OCI-M1 (cell line): Measurements from ENCODE around the gene LAMA2.
"Not testable (repeated sequence)": the region's sequence is repeated elsewhere in the genome, so short reads cannot be mapped to it uniquely, and the experiment has no call there.

Experiments
- DNase-seq: peaks from one replicate; lab custom pipeline; 2025; lab: John Stamatoyannopoulos, UW

LAMA2 gene

DNA sequence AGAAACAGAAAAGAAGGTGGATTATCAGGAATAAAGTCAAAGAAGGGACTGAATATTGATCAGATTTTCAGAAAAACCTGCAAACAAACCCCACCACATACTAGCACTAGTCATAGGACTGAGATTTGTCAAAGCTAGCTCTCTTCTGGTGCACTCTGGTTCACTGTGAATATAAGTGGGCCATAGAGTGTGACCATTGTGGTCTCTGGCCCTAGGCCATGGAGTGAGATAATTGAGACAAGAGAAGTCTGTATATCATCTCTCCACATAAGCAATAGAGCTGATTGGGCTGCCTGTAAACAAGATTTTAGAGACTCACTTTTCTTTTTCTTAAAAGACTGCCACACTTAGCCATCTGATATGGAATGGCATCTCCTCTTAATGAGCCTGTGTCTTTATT is 247.2 kb downstream of the LAMA2 start:
- no peak for DNase-seq

DNA sequence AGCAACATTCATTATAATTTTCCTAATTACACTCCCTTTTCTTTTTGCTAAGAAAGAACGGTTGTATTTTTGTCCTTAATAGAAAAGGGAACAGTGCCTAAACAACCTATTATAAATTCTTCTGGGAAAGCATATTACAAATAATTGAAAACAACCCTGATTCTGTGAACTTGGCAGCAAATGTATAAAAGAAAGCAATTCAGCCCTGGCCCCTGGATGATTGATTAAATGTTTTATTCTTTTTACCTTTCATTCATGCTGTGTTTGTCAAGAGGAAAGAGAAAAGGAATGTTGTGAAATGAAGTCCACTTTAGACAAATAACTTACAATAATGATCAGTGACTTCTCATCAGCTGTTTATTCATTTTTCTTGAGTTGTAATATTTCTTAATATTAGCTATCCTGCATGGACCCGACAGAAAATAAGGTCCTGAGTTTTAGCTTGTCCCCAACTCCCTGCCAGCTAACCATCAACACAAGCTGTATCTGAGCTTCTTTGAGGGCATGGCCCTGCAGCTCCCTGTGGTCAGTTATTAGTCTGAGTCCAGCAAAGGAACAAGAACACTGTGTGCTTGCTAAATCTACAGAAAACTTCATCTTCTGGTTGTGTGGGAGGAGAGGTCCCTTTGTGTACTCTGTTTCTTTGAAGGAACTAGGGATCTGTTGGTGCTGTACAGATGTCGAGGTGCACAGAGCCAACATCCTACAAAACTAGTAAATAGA is 248.2 kb downstream of the LAMA2 start:
- DNase-seq = no peak

DNA sequence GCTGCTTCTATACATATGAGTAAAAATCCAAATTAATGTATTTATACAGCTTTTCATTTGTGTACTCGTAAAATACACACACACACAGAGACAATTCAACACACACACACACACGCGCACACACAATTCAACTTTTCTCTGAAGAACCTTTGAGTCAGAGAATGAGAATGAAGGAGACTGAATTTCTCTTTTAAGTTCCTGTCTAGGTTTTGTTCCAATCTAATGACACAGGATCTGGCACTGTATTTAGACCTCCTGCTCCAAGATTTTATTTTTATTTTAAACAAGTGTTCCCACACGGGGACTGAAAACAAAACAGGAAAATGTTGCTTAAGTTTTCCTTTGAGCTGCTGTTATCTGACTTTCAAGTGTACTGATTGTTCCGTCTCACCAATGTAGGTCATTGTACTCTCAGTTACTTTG is 250.8 kb downstream of the LAMA2 start:
- DNase-seq = no peak

DNA sequence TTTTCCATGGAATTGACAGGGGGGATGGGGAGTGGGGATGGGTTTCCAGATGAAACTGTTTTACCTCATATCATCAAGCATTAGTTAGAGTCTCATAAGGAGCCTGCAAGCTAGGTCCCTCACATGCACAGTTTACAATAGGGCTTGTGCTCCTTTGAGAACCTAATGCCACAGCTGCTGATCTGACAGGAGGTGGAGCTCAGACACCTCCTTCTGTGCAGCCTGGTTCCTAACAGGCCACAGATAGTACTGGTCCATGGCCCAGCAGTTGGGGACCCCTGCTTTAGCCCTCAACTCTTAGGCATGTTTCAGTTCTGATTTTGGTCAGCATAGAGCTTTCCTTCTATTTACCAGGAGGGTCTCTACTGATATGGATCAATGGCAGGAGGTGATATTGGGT is 251.6 kb downstream of the LAMA2 start:
- no peak for DNase-seq

DNA sequence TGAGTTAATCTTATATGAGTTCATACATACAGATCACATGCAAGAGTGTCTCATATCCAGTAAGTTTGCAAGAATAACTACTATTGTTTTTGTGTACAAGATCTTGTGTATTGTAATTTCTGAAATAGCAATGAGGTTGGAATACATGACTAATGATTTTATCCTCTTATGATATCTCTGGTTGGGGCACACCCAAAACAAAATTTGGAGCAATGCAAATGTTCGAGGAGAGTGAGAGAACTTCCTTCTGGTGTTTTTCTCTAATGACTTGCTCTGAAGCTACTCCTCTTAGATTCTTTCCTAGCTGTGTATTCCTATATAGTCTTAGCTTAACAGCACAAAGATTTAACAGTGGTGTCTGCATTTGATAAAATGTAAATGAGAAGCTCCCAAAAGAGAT is 252.5 kb downstream of the LAMA2 start:
- no peak for DNase-seq

DNA sequence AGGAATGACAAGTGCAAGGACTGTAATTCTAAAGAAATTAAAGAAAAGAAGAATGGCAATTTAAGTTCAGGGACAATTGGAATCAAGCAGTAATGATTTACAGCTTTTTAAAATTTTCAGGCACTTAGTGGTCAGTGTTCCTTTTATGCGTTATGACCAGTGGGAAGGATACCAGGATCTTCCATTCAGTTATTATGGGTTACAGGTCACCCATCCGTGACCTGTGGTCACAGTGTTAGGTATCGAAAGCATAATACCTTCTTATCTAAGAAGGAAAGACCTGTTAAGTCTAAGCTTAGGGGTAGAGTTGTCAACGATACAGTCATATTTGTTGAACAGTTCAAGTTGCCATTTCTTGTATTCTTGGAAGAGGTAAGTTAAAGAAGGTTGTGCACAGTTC is 253.8 kb downstream of the LAMA2 start:
- DNase-seq = no peak

DNA sequence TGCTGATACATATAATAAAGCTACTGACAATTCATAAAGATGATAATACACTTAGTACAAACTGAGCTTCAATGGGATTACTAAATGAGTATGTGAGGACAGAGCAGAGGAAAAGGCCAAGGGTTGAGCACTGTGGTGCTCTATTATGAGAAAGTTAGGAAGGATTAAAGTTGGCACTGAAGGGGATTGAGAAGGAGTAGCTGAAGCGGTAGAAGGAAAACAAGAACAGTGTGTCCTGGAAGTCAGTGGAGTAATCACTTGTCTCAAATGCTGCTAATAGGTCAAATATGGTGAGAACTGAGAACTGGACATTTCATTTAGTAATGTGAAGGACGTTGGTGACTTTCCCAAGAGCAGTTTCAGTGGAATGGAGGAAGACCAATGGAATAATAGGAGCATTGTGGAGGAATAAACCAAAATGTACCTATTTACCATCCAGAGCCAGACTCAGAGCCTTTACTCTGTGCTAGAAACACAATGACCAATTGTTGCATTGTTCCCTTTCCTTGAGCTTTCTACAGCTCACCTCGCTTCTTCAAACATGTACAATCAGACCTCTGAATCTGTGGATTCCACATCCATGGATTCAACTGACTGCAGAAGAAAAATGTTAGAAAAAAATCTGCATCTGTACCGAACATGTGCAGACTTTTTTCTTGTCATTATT is 255.9 kb downstream of the LAMA2 start:
- DNase-seq = no peak

DNA sequence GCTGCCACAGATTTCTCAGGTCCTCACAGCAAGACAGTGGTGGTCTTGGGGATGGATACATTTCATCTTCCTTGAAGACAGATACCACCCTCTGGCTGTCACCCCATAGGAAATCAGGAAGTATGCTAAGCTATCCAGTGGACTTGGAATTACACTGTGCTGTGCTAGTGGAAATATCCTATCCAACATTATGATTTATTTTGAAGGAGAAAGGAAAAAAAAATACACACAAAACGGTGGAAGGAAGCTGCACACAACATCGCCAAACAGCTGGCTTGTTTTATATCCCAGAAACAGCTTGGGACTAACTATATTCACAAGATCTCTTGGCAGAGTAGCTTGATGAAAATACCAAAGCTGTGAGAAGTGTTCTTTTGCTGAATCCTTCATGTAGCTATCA is 257.6 kb downstream of the LAMA2 start:
- DNase-seq = no peak

DNA sequence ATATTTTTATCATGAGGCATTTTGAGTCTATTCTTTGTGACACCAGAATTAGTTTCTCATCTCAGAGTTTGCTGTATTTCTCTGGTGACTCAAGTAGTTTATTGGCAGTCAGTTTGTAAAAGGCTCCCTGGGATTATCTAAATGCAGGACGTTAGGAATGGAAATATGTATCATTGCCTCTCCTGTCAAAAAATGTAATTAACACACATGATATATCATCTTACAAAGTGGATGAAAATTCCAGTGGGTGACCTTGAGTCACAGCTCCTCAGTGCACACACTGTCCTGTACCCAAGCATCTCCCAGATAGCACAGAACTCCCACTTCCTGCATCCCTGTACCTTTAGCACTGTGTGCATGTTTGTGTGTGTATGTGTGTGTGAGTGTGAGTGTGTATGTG is 258.6 kb downstream of the LAMA2 start:
- DNase-seq = no peak

DNA sequence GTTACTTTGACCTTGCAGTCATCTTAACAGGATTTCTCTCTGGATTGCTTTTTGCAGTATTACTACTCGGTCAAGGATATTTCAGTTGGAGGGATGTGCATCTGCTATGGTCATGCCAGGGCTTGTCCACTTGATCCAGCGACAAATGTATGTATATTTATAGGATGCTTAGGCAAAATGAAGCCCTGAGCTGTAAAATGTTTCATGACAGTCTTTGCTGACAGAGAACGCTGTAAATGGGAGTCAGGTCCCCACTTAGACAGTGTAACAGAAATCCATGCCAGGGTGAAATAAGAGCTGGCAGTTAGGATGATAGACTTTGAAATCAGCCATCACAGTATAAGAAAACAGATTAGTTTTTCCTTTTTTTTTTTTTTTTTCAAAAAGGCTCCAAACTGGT is 264.0 kb downstream of the LAMA2 start:
- DNase-seq = no peak

DNA sequence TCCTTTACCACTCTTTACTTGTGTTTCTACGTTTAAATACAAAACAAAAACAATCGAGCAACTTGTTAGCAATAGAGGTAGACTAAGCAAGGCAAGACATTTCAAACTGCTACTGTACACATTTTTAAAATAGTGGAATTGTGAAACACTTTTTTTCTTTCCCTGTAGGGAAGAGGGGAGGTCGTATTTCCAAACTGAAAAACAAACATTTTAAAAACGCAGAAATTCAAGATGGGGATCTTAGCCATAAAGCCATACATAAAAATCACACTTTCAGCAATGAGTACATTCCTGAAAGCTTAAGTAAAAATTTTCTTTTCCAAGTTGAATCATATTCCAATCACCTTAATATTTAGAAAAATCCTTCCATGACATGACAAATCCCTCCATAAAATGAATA is 267.6 kb downstream of the LAMA2 start:
- DNase-seq = no peak

DNA sequence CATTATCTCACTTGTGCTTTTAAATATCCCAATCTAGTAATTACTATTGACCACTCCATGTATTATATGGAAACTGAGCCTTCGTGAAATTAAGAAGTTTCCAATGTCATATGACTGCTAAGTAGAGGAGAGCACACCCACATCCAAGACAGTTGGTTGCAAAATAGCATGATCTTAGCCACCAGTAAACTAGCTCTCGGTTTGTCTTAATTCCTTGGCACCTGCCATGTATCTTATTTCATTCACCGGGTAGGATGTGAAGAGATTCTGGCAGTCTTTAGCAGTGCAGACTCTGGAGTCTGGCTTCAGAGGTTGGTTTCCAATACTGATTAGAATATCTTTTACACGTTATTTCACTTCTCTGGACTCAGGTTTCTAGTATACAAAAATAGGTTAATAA is 270.3 kb downstream of the LAMA2 start:
- no peak for DNase-seq

DNA sequence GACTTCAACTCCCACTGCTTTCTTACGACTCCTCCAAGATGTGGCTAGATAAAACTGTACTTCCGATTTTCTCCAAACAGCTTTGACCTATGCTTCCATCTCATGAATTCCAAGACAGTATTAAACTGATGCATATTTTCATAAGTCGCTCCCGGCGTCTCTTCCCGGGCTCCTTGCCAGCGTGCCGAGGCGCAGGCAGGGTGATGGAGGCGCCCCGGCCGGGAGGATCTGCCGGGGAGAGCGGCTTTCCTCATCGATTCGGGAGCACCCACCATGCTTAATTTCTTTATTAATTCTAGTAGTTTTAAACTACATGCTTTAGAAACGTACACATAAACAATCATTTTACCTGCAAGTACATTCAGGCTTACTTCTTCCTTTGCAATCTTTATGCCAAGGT is 276.3 kb downstream of the LAMA2 start:
- DNase-seq = not testable (repeated sequence)

DNA sequence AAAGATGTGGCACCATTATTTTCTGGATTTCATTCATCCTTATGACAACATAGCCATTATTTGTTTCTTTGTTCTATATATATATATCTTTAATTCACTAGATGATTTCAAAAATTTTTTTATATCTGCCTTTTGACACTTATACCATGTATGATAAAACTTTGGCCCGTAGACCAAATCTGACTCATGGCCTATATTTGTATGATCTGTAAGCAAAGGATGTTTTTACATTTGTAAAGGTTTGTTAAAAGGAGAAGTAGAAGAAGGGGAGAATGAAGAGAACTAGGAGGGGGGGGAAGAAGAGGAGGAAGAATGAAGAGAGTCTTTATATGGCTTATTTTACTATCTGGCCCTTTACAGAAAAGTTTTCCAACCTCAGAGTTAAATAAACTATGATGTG is 279.7 kb downstream of the LAMA2 start:
- DNase-seq = no peak

DNA sequence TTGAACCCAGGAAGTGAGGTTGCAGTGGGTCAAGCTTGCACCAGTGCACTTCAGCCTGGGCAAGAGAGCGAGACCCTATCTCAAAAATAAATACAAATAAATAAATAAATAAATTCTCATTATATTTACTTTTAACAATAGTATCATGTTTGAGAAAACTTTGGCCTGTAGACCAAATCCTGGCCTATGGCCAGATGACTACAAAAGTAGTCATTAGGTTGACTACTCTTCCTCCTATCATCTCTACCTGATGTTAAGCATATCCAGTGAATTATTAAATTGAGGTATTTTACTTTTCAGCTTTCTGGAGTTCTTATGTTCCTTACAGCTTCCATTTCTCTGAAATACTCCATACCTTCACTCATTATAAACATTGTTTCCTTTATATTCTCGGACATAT is 280.6 kb downstream of the LAMA2 start:
- DNase-seq = no peak

DNA sequence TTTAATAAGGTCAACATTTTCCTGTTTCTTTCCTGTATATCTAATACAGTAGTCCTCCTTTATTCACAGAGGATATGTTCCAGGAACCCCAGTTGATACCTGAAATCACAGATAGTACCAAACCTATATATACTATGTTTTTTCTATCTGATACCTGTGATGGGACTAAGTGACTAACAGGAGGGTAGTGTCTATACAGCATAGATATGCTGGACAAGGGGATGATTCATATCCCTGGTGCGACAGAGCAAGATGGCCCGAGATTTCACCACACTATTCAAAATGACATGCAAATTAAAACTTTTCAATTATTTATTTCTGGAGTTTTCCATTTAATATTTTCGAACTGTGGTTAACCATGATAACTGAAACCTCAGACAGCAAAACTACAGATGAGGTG is 281.1 kb downstream of the LAMA2 start:
- no peak for DNase-seq

DNA sequence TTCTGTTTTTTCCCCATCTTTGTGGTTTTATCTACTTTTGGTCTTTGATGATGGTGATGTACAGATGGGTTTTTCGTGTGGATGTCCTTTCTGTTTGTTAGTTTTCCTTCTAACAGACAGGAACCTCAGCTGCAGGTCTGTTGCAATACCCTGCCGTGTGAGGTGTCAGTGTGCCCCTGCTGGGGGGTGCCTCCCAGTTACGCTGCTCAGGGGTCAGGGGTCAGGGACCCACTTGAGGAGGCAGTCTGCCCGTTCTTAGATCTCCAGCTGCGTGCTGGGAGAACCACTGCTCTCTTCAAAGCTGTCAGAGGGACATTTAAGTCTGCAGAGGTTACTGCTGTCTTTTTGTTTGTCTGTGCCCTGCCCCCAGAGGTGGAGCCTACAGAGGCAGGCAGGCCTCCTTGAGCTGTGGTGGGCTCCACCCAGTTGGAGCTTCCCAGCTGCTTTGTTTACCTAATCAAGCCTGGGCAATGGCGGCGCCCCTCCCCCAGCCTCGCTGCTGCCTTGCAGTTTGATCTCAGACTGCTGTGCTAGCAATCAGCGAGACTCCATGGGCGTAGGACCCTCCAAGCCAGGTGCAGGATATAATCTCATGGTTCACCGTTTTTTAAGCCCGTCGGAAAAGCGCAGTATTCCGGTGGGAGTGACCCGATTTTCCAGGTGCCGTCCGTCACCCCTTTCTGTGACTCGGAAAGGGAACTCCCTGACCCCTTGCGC is 289.5 kb downstream of the LAMA2 start:
- not testable (repeated sequence) for DNase-seq

DNA sequence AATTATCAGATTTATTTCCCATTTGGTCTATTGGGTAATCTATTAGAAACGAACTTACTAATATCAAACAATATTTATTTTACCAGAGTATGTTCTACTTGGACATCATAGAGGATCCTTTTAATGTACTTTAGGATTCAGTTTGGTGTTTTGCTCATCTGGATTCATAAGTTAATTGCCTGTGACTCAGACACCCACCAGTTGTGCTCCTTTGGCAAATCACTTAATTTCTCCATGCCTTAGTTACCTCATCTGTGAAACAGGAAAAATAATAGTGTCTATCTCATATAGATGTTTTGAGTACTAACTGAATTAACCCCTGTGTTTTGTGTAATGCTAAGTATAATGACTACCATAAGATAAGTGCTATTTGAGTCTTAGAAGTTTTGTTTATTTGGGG is 292.1 kb downstream of the LAMA2 start:
- DNase-seq = no peak

DNA sequence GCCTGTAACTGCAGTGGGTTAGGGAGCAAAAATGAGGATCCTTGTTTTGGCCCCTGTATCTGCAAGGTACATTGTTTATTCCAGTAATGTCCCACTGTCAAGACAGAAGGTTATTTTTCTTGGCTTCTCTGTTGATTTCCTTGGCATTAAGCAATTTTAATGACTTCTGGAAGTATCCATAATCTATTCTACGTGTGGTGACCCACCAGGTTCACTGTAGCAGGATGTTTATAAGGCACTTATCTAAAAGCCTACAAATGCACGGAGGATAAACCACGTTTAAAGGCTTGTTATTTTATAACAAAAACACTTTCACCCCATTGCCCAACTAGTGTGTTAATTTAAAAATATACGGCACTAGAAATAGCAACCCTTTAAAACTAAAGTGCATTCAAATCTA is 294.9 kb downstream of the LAMA2 start:
- no peak for DNase-seq

DNA sequence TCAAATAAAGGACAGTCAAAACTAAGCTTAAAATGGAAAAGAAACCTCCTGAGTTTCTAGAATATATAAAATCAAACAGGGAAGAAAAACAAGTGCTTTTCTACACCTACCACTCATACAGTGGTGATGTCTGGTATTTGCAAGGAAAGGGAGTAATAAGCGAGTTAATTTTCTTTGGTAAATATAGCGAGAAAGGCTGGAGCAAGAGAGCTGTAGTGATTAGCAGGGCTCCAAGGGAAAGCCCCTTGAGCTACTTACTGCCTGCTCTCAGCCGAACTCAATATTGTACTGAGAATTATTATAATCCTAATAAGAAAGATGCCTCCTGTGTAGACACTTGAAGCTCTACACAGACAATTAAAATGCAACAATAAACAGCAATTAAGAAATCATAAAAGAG is 296.3 kb downstream of the LAMA2 start:
- no peak for DNase-seq

DNA sequence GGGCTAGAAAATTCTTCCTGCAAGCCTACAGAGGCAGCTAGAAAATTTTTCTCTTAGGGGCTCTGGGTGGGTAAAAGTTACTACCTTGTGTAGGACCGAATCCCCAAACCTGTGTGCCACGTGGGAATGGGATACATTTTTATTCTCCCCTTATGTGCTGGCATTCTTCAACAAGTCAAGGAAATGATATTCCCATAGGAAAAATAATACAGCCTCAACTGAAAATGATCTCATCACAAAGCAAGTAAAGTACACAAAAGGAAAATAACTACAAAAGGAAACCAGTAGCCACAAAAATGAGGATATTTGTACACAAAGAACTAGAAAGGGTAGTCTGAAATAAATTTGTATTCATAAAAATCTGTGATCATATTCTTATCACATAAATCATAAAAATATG is 298.1 kb downstream of the LAMA2 start:
- DNase-seq = no peak

DNA sequence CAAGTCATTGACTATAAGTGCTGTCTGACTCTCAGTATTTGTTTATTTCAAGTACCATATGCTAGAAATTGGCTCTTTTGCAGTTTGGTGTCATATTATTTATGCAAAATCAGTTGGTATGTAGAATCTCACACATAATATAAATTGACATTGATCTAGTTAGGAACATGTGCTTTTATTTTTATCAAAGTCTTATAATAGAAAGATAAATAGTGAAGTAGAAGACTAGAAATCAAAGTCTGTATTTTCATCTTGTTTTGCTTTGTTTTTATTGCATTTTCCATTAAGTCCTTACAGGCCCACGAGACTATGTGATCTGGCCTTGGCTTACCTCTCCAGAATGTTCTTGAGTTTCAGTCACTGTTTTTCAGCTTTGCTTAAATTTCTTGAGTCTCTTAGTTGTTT is 300.3 kb downstream of the LAMA2 start:
- no peak for DNase-seq

DNA sequence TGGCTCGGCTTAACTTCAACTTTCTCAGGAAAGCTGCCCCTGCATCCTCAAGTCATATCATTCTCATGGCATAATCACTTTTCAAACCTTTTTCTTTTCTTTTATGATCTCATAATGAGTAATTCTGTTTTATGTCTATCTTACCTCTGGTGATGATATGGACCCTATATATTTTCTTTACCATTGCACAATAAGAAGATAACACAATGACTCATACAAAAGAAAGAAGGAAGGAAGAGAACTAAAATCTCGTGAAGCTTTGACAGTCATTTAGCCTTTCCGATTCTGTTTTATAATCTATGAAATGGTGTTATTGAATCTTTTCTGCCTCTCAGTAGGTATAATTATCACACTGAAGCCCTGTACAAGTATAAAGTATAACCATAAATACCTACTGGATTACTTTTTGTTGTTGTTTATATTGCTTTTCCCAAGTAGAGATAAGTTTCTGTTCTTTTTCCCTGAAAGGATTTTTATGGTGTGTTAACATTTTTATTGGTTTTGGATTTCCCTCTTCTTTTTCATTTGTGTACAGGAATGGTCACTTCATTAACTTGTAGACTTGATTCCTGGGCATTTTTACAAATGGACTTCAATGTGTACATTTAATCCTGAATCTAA is 300.9 kb downstream of the LAMA2 start:
- DNase-seq = peak; percentile 67
